ENCODE measurements around the gene IRGQ.
"Not testable (repeated sequence)": the region's sequence is repeated elsewhere in the genome, so short reads cannot be mapped to it uniquely, and the experiment has no call there.

IRGQ gene

GRCh38 chr19:43605875-43606568, 10.1 kb upstream of the IRGQ start:
- DNase-seq (ENCODE audit: low read depth in 1 of 2, low spot score in 1 of 2): no peak
- no peak for TF ChIP-seq JUND (IDR thresholded peaks at IDR 0.05; ENCODE audit: low read depth)
- in situ Hi-C loops (cut with HindIII; ENCODE audit: low pct_unique_long_range_greater_than_20kb, low sequenced_read_pairs): no loop called here

GRCh38 chr19:43600326-43600725, 4.4 kb upstream of the IRGQ start:
- in situ Hi-C loops (cut with HindIII; ENCODE audit: low pct_unique_long_range_greater_than_20kb, low sequenced_read_pairs); DNase-seq (ENCODE audit: low read depth in 1 of 2, low spot score in 1 of 2): not testable (repeated sequence)

- in situ Hi-C loops (cut with HindIII; ENCODE audit: low pct_unique_long_range_greater_than_20kb, low sequenced_read_pairs): no loop called here
- DNase-seq (ENCODE audit: low read depth in 1 of 2, low spot score in 1 of 2): no peak
- no peak for TF ChIP-seq JUND (IDR thresholded peaks at IDR 0.05; ENCODE audit: low read depth)
Measured at GRCh38 chr19:43599635-43600295, 3.8 kb upstream of the IRGQ start.

GRCh38 chr19:43598445-43599240, 2.7 kb upstream of the IRGQ start:
- TF ChIP-seq JUND (IDR thresholded peaks at IDR 0.05; ENCODE audit: low read depth): no peak
- in situ Hi-C loops (cut with HindIII; ENCODE audit: low pct_unique_long_range_greater_than_20kb, low sequenced_read_pairs): no loop called here
- no peak for DNase-seq (ENCODE audit: low read depth in 1 of 2, low spot score in 1 of 2)

- no peak for DNase-seq (ENCODE audit: low read depth in 1 of 2, low spot score in 1 of 2)
- TF ChIP-seq JUND (IDR thresholded peaks at IDR 0.05; ENCODE audit: low read depth): no peak
- in situ Hi-C loops (cut with HindIII; ENCODE audit: low pct_unique_long_range_greater_than_20kb, low sequenced_read_pairs): no loop called here
Measured at GRCh38 chr19:43597876-43598275, 1.9 kb upstream of the IRGQ start.

- TF ChIP-seq JUND (IDR thresholded peaks at IDR 0.05; ENCODE audit: low read depth): no peak
- DNase-seq (ENCODE audit: low read depth in 1 of 2, low spot score in 1 of 2): no peak
- in situ Hi-C loops (cut with HindIII; ENCODE audit: low pct_unique_long_range_greater_than_20kb, low sequenced_read_pairs): no loop called here
Measured at GRCh38 chr19:43596842-43597461, 1.0 kb upstream of the IRGQ start.

- in situ Hi-C loops (cut with HindIII; ENCODE audit: low pct_unique_long_range_greater_than_20kb, low sequenced_read_pairs): no loop called here
- DNase-seq (ENCODE audit: low read depth in 1 of 2, low spot score in 1 of 2): no peak
- no peak for TF ChIP-seq JUND (IDR thresholded peaks at IDR 0.05; ENCODE audit: low read depth)
Measured at GRCh38 chr19:43595605-43595998, 332 bp downstream of the IRGQ start.

- no peak for TF ChIP-seq JUND (IDR thresholded peaks at IDR 0.05; ENCODE audit: low read depth)
- DNase-seq (ENCODE audit: low read depth in 1 of 2, low spot score in 1 of 2): peak in 1 of 2 experiments; percentile 63
- in situ Hi-C loops (cut with HindIII; ENCODE audit: low pct_unique_long_range_greater_than_20kb, low sequenced_read_pairs): no loop called here
Measured at GRCh38 chr19:43594710-43595604, 977 bp downstream of the IRGQ start.

GRCh38 chr19:43594081-43594697, 1.7 kb downstream of the IRGQ start:
- DNase-seq (ENCODE audit: low read depth in 1 of 2, low spot score in 1 of 2): no peak
- TF ChIP-seq JUND (IDR thresholded peaks at IDR 0.05; ENCODE audit: low read depth): no peak
- in situ Hi-C loops (cut with HindIII; ENCODE audit: low pct_unique_long_range_greater_than_20kb, low sequenced_read_pairs): no loop called here

GRCh38 chr19:43592800-43593350, 3.1 kb downstream of the IRGQ start:
- no peak for DNase-seq (ENCODE audit: low read depth in 1 of 2, low spot score in 1 of 2)
- in situ Hi-C loops (cut with HindIII; ENCODE audit: low pct_unique_long_range_greater_than_20kb, low sequenced_read_pairs): no loop called here
- no peak for TF ChIP-seq JUND (IDR thresholded peaks at IDR 0.05; ENCODE audit: low read depth)

Measured in T47D (cell line).